Cardiac muscle cell (in vitro differentiated cells and primary cell): ENCODE measurements around the gene PACS1. TPM values are rescaled to one million over a fixed set of nuclear protein-coding genes. Genes with fewer than 3 reads are reported as not detected.

Experiments
- DNase-seq, 2 donors: peaks; one replicate each; pipeline versions ENCODE4 v3.0.0 to v3.0.0-alpha.2; 2010 to 2017; ENCODE audit warnings: low read depth in 1 of 2, low spot score in 1 of 2
- H3K27ac ChIP-seq: fragments of 200-600 bp; sonication (generic); 2 replicates; pipeline ENCODE4 v1.5.1; 2016
- H3K27me3 ChIP-seq: fragments of 200-600 bp; sonication (generic); 2 replicates; pipeline ENCODE4 v1.6.0; 2016; ENCODE audit warnings: control low read depth
- H3K36me3 ChIP-seq: fragments of 200-600 bp; sonication (generic); 2 replicates; pipeline ENCODE4 v1.5.1; 2016; ENCODE audit warnings: control low read depth
- H3K4me1 ChIP-seq: fragments of 200-600 bp; sonication (generic); 2 replicates; pipeline ENCODE4 v1.8.1; 2017; ENCODE audit warnings: low read depth, mild to moderate bottlenecking, mixed run types
- H3K4me3 ChIP-seq: fragments of 200-600 bp; sonication (generic); 2 replicates; pipeline ENCODE4 v1.5.1; 2016; ENCODE audit warnings: mild to moderate bottlenecking
- H3K9me3 ChIP-seq: fragments of 200-600 bp; sonication (generic); 2 replicates; pipeline ENCODE4 v1.5.1; 2017; ENCODE audit warnings: low read depth, mild to moderate bottlenecking, control low read depth
- polyA plus RNA-seq: library from polyadenylated mRNA; unstranded; fragments of >200 nt; fragmentation: Nextera tagmentation; extraction: Ambion mirVana; gene quantifications from 2 replicates; pipeline ENCODE4 v1.2.1, GENCODE V29; 2016
- total RNA-seq: library from RNA; depleted of rRNA; stranded (reverse); fragments of >200 nt; gene quantifications from 2 replicates; pipeline ENCODE4 v1.2.3, GENCODE V29; 2016
- TF ChIP-seq, protein P1 (sequence below): IDR thresholded peaks from 2 replicates; pipeline ENCODE4 v1.5.1; 2012; ENCODE audit warnings: low read depth, mild to moderate bottlenecking, low read length

The PACS1 gene
- total and polyA plus RNA-seq, 2 experiments from 2014 or later: 61.6 to 62.1 TPM

DNA sequence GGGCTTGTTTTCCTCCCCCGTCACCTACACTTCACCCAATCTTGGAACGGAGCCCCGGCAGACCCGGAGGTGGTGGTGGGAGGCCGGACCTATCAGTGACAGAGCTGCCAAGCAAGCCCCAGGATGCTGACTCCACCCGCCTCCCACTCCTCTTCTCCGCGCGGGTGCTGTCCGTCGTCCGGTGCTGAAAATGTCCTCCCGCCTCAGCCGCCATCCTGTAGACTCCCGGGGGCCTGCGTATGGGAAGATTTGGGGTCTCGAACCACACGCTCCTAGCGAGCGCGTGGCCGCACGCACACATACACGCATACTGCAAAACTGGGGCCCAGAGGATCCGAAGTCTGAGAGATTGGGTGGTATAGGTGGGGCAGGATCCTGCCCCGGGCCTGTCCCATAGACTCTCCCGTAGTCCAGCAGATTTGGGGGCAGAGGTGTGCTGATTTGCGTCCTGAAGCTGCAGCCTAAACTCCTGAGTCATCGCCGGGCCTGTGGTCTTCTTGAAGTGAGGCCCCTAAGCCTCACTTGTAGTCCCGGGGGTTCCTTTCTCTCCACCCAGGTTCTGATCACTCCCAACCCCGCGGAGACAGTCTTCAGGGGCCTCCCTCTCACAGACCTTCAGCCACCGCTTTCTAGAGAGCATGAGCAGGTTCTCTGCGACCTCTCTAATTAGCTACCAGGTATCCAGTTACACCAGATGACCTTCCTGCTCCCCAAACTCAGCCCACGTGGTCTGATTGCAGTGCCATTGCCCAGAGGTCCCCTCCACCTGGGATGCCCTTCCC is 219.7 kb downstream of the PACS1 start:
- no peaks in the 10 kb centered on the region for H3K9me3 ChIP-seq
- H3K27ac ChIP-seq: peak overlapping the region; percentile 84
- peak overlapping the region; percentile 41 for H3K4me3 ChIP-seq
- DNase-seq: peak in 1 of 2 donors; percentile 90
- H3K4me1 ChIP-seq: peaks cover 4% of the 10 kb centered on the region
- TF ChIP-seq, protein P1, sequence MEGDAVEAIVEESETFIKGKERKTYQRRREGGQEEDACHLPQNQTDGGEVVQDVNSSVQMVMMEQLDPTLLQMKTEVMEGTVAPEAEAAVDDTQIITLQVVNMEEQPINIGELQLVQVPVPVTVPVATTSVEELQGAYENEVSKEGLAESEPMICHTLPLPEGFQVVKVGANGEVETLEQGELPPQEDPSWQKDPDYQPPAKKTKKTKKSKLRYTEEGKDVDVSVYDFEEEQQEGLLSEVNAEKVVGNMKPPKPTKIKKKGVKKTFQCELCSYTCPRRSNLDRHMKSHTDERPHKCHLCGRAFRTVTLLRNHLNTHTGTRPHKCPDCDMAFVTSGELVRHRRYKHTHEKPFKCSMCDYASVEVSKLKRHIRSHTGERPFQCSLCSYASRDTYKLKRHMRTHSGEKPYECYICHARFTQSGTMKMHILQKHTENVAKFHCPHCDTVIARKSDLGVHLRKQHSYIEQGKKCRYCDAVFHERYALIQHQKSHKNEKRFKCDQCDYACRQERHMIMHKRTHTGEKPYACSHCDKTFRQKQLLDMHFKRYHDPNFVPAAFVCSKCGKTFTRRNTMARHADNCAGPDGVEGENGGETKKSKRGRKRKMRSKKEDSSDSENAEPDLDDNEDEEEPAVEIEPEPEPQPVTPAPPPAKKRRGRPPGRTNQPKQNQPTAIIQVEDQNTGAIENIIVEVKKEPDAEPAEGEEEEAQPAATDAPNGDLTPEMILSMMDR: no peak
- H3K36me3 ChIP-seq: no peaks in the 10 kb centered on the region
- peaks cover 43% of the 10 kb centered on the region for H3K27me3 ChIP-seq

DNA sequence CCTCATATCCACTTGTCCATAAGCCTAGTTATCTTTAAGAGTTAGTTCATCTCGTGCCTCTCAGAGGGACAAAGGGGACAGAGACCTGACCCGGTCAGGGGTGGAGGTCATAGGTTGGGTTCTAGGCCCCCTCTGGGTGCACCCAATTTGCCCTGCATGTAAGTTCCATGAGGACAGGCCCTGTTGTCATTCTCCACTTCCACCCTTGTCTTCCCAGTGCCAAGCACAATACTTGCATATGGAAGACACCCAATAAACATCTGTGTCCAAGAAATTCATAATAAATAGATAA is 220.2 kb downstream of the PACS1 start:
- Histone ChIP-seq H3K27ac (no peak overlapping the region), H3K27me3 (peaks cover 44% of the 10 kb centered on the region), H3K4me1 (peaks cover 4% of the 10 kb centered on the region), H3K9me3 (no peaks in the 10 kb centered on the region), H3K36me3 (no peaks in the 10 kb centered on the region), H3K4me3 (no peak overlapping the region)
- no peak for DNase-seq
- TF ChIP-seq, protein P1: no peak

DNA sequence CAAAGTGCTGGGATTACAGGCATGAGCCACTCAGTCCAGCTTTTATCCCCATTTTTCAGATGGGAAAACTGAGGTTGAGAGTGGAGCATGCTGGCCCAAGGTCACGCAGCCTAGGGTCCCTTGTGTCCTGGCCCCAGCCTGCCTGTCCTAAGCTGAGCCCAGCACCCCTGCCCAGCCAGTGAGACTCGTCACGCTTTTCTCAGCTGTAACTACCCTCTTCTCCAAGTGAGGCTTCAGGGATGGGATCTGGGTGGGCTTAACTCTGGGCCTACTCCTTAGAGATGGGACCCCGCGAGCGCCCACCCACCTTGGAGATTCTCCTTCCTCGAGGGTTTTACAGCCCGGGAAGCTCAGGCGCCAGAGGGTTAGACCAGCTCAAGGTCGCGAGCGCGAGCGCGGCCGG is 221.2 kb downstream of the PACS1 start:
- no peak for DNase-seq
- Histone ChIP-seq H3K27me3 (peaks cover 47% of the 10 kb centered on the region), H3K36me3 (no peaks in the 10 kb centered on the region), H3K4me3 (peak overlapping the region; percentile 14), H3K27ac (no peak overlapping the region), H3K9me3 (no peaks in the 10 kb centered on the region), H3K4me1 (peaks cover 4% of the 10 kb centered on the region)
- TF ChIP-seq, protein P1: no peak

DNA sequence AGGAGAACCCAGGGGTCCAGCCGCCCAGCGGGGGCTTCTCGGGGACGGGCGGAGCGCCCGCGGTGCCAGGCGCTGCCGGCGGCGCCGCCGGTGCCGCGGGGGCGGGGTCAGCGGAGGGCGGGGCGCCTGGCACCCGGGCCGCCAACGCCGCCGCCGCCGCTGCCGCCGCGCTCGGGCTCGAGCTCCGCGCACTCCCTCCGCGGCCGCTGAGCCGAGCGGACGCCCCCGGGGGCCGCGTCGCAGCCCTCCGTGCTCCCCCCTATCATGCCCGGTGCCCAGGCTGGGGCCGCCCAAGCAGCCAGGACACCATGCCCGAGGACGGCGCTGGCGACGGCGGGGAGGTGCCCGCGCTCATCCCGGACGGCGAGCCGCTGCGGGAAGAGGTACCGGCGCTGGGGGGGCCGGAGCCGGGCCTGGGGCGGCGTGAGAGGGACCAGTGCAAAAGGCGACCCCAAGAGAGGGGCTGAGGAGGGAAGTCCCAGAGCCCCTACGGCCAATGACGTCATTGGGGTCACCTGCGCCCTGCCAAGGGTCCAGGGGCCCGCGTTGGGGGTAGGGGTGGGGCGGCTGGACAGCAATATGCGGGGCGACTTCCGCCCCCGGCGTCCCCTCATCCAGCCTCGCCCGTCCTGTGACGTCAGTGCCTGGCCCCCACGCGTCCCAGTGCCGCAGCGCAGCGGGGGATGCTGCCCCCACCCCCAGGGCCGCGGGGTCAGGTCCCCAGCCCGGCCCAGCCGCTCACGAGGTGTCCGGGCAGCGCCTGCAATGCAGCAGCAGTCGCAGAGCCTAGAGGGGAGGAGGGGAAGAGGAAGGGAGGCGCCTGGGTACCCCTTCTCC is 221.9 kb downstream of the PACS1 start, which contains the start of gene TMEM151A:
TSS of gene TMEM151A (plus strand) at position 189 of the 837 bp plus-strand sequence. CDS start at position 309, 120 bp downstream.
- no peaks in the 10 kb centered on the region for H3K36me3 ChIP-seq
- no peaks in the 10 kb centered on the region for H3K9me3 ChIP-seq
- peak within 1 kb of the TSS; percentile 37 for H3K4me3 ChIP-seq
- peaks cover 47% of the 10 kb centered on the region for H3K27me3 ChIP-seq
- H3K4me1 ChIP-seq: peaks cover 4% of the 10 kb centered on the region
- no peak within 1 kb of the TSS for H3K27ac ChIP-seq
- TF ChIP-seq, protein P1: no peak
- no peak for DNase-seq

DNA sequence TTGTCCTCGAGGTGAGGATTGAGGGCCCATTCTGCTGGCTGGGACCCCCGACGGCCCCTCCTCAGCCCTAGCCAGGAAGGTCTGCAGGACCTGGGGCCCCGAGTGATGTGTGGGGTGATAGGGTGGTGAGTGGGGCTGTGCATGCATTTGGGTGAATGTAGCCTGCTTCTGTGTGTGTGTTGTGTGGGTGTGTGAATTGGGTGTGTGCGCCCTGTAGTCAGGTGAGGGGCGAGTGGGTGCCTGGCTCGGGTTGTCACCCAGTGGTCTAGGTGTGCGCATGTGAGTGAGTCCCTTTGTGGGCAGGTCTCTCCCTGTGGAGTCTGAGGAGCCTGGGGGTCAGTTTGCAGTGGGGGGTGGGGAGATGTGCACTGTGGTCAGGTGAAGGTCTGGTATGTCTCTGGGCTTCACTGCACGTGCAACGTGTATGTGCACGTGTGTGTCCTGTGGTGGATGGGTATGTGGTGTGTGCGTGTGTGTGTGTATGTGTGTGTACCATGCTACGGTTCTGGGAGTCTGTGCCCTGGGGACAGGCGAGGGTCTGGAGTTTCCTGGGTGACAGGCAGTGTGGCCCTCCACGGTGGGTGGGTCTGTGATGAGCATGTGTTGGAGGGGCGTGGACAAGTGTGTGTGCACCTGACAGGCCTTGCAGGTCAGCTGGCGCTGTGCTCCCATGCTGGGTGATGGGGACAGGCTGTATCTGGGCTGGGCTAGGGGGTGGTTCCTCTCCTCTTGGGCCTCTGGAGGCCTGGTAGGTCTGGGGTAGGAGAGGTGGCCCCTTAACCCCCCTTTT is 222.7 kb downstream of the PACS1 start:
- TF ChIP-seq, protein P1: no peak
- H3K36me3 ChIP-seq: no peaks in the 10 kb centered on the region
- no peak for DNase-seq
- no peak overlapping the region for H3K4me3 ChIP-seq
- peaks cover 4% of the 10 kb centered on the region for H3K4me1 ChIP-seq
- H3K27ac ChIP-seq: no peak overlapping the region
- H3K9me3 ChIP-seq: no peaks in the 10 kb centered on the region
- peaks cover 47% of the 10 kb centered on the region for H3K27me3 ChIP-seq
